Osteoblast (primary cell): ENCODE measurements around the gene FLNC. TPM values are rescaled to one million over a fixed set of nuclear protein-coding genes. Genes with fewer than 3 reads are reported as not detected.

ENCODE experiments used
- DNase-seq: peaks from one replicate; pipeline ENCODE4 v3.0.0; 2011; ENCODE audit warnings: low spot score, mixed read lengths; ENCODE audit not compliant: insufficient read length; ENCODE audit errors: missing footprints
- H2AFZ ChIP-seq: 2 replicates; pipeline ENCODE4 v1.6.0; 2011; ENCODE audit warnings: mild to moderate bottlenecking, low read length
- H3K27ac ChIP-seq: 2 replicates; pipeline ENCODE4 v1.5.1; 2011; ENCODE audit warnings: mild to moderate bottlenecking, low read depth, low read length, moderate library complexity
- H3K27me3 ChIP-seq: 2 replicates; pipeline ENCODE4 v1.6.0; 2012; ENCODE audit warnings: mild to moderate bottlenecking, control low read depth, inconsistent platforms, low read length, moderate library complexity; ENCODE audit not compliant: insufficient read depth
- H3K36me3 ChIP-seq: 2 replicates; pipeline ENCODE4 v1.5.1; 2011; ENCODE audit warnings: mild to moderate bottlenecking, low read length, control low read depth, moderate library complexity; ENCODE audit not compliant: insufficient read depth
- H3K4me1 ChIP-seq: 2 replicates; pipeline ENCODE4 v1.5.1; 2011; ENCODE audit warnings: mild to moderate bottlenecking, low read length, control low read depth, moderate library complexity; ENCODE audit not compliant: insufficient read depth
- H3K4me2 ChIP-seq: 2 replicates; pipeline ENCODE4 v1.6.0; 2011; ENCODE audit warnings: mild to moderate bottlenecking, low read length; ENCODE audit not compliant: insufficient read depth
- H3K4me3 ChIP-seq: fragments of 200-600 bp; sonication (generic); 3 replicates; pipeline ENCODE4 v1.5.1; 2012; ENCODE audit warnings: mild to moderate bottlenecking, low read length, inconsistent platforms; ENCODE audit not compliant: insufficient read depth
- H3K79me2 ChIP-seq: 2 replicates; pipeline ENCODE4 v1.6.0; 2012; ENCODE audit warnings: mild to moderate bottlenecking, low read length, control low read depth, inconsistent platforms; ENCODE audit not compliant: insufficient read depth
- H3K9me3 ChIP-seq: 2 replicates; pipeline ENCODE4 v1.5.1; 2011; ENCODE audit warnings: low read depth, low read length, control low read depth
- H4K20me1 ChIP-seq: 2 replicates; pipeline ENCODE4 v1.6.0; 2012; ENCODE audit warnings: mild to moderate bottlenecking, low read length, control low read depth; ENCODE audit not compliant: insufficient read depth
- CTCF ChIP-seq: IDR thresholded peaks from 2 replicates; pipeline ENCODE4 v1.5.1; 2011; ENCODE audit warnings: mild to moderate bottlenecking, low read depth, low read length, moderate library complexity; ENCODE audit errors: extremely low read depth
- total RNA-seq: library from RNA; depleted of rRNA; stranded (reverse); fragments of >200 nt; gene quantifications from 2 replicates; pipeline ENCODE4 v1.2.3, GENCODE V29; 2012

The FLNC gene
- total RNA-seq, 1 donor: 130 TPM

DNA sequence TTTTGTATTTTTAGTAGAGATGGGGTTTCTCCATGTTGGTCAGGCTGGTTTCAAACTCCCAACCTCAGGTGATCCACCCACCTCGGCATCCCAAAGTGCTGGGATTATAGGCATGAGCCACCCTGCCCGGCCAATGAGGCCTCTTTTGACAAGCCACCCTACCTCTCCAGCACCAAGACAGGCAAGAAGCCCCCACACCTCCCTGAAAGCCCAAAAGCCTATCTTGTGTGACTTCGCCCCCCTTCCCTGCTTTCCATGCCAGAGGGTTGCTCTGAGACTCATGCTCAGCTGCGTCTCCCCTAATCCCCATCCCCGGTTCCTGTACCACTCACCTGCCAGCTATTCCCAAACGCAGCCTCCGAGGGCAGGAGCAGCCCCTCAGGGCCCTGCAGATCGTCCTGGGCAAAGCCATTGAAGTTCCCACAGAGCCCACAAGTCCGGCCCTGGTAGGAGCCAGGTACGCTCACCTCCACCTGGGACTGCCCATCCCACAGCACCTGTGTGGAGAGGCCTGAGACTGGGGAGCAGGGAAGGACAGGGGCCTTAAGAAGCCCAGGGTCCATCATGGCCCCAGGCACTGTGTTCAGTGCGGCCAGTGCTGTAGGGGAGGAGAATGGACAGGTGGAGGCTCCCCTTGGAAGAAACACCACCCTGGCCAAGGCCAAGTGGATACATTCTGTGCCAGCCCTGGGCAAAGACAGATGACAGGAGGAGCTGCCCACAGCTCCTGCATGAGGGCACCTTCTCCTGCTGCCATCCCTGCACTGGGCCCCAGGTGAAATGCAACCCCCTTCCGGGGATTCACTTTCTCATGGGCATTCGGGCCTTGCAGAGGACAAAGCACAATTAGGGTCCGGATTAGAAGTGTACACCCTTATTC lies 48.3 kb downstream of the FLNC start:
- Histone ChIP-seq H2AFZ (no peak overlapping the region), H3K79me2 (no peaks in the 10 kb centered on the region), H4K20me1 (no peaks in the 10 kb centered on the region), H3K4me2 (no peak overlapping the region), H3K4me1 (no peaks in the 10 kb centered on the region), H3K27ac (no peak overlapping the region), H3K4me3 (no peak overlapping the region), H3K9me3 (no peaks in the 10 kb centered on the region), H3K27me3 (no peaks in the 10 kb centered on the region), H3K36me3 (no peaks in the 10 kb centered on the region)
- no peak for TF ChIP-seq CTCF
- peak; percentile 76 for DNase-seq

GRCh38 chr7:128879461-128879938 lies 49.3 kb downstream of the FLNC start:
- peak; percentile 87 for DNase-seq
- no peak overlapping the region for H2AFZ ChIP-seq
- TF ChIP-seq CTCF: no peak

GRCh38 chr7:128879939-128880746 lies 49.9 kb downstream of the FLNC start:
- no peaks in the 10 kb centered on the region for H3K9me3 ChIP-seq
- peak; percentile 99 for DNase-seq
- no peaks in the 10 kb centered on the region for H3K27me3 ChIP-seq
- peak; percentile 67 for TF ChIP-seq CTCF
- H2AFZ ChIP-seq: no peak overlapping the region
- H3K4me2 ChIP-seq: no peak overlapping the region
- H3K79me2 ChIP-seq: no peaks in the 10 kb centered on the region
- H3K4me3 ChIP-seq: no peak overlapping the region
- no peaks in the 10 kb centered on the region for H3K36me3 ChIP-seq
- H3K27ac ChIP-seq: no peak overlapping the region
- H3K4me1 ChIP-seq: no peaks in the 10 kb centered on the region
- no peaks in the 10 kb centered on the region for H4K20me1 ChIP-seq

More at GRCh38 chr7:128879461-128879938, 49.3 kb downstream of the FLNC start:
- no peaks in the 10 kb centered on the region for H3K27me3 ChIP-seq
- H3K27ac ChIP-seq: no peak overlapping the region
- no peak overlapping the region for H3K4me3 ChIP-seq
- no peaks in the 10 kb centered on the region for H3K36me3 ChIP-seq
- H4K20me1 ChIP-seq: no peaks in the 10 kb centered on the region
- no peaks in the 10 kb centered on the region for H3K79me2 ChIP-seq
- H3K4me1 ChIP-seq: no peaks in the 10 kb centered on the region
- H3K4me2 ChIP-seq: no peak overlapping the region
- H3K9me3 ChIP-seq: no peaks in the 10 kb centered on the region
